Measurements from ENCODE around the gene PCYT2.
"Not testable (repeated sequence)": the region's sequence is repeated elsewhere in the genome, so short reads cannot be mapped to it uniquely, and the experiment has no call there.

PCYT2 gene

GRCh38 chr17:81911277-81911961 is at the start of gene PCYT2:
Gene PCYT2 (minus strand): TSS chr17:81911399. CDS start chr17:81911355, 44 bp downstream.
- peak; percentile 77 for DNase-seq

GRCh38 chr17:81960130-81960958 is 49.1 kb upstream of the PCYT2 start:
- DNase-seq, result no peak

- DNase-seq, result no peak
Measured at GRCh38 chr17:81959362-81960129, 48.3 kb upstream of the PCYT2 start.

GRCh38 chr17:81958633-81959342 is 47.6 kb upstream of the PCYT2 start:
- no peak for DNase-seq

GRCh38 chr17:81957691-81958432 is 46.7 kb upstream of the PCYT2 start:
- DNase-seq, result no peak

- DNase-seq, result no peak
Measured at GRCh38 chr17:81956607-81957589, 45.7 kb upstream of the PCYT2 start.

- DNase-seq, result no peak
Measured at GRCh38 chr17:81955756-81956544, 44.8 kb upstream of the PCYT2 start.

- DNase-seq, result no peak
Measured at GRCh38 chr17:81955058-81955681, 44.0 kb upstream of the PCYT2 start.

- no peak for DNase-seq
Measured at GRCh38 chr17:81954131-81955057, 43.2 kb upstream of the PCYT2 start.

- not testable (repeated sequence) for DNase-seq
Measured at GRCh38 chr17:81953443-81953842, 42.2 kb upstream of the PCYT2 start.

- DNase-seq, result no peak
Measured at GRCh38 chr17:81952792-81953228, 41.6 kb upstream of the PCYT2 start.

GRCh38 chr17:81951785-81952684 is 40.8 kb upstream of the PCYT2 start:
- no peak for DNase-seq

GRCh38 chr17:81950501-81950900 is 39.3 kb upstream of the PCYT2 start:
- no peak for DNase-seq

- no peak for DNase-seq
Measured at GRCh38 chr17:81948635-81949378, 37.6 kb upstream of the PCYT2 start.

GRCh38 chr17:81947189-81947588 is 36.0 kb upstream of the PCYT2 start, which contains the start of gene MYADML2:
Gene MYADML2 (minus strand): TSS chr17:81947233. CDS start chr17:81941741, 5,492 bp downstream.
- DNase-seq, result no peak

- no peak for DNase-seq
Measured at GRCh38 chr17:81944858-81945257, 33.7 kb upstream of the PCYT2 start.

All from NCI-H2107 (cell line).